ENCODE results near the gene HOXA4.

HOXA4 gene

GRCh38 chr7:27150568-27151340 is 20.2 kb upstream of the HOXA4 start:
- peak; percentile 86 for DNase-seq (ENCODE audit: insufficient read length, low spot score)
- TF ChIP-seq, protein P1, sequence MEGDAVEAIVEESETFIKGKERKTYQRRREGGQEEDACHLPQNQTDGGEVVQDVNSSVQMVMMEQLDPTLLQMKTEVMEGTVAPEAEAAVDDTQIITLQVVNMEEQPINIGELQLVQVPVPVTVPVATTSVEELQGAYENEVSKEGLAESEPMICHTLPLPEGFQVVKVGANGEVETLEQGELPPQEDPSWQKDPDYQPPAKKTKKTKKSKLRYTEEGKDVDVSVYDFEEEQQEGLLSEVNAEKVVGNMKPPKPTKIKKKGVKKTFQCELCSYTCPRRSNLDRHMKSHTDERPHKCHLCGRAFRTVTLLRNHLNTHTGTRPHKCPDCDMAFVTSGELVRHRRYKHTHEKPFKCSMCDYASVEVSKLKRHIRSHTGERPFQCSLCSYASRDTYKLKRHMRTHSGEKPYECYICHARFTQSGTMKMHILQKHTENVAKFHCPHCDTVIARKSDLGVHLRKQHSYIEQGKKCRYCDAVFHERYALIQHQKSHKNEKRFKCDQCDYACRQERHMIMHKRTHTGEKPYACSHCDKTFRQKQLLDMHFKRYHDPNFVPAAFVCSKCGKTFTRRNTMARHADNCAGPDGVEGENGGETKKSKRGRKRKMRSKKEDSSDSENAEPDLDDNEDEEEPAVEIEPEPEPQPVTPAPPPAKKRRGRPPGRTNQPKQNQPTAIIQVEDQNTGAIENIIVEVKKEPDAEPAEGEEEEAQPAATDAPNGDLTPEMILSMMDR (IDR thresholded peaks at IDR 0.05; ENCODE audit: insufficient read depth, missing control alignments): peak; percentile 73
- no peak for FAIRE-seq

GRCh38 chr7:27149842-27150567 is 19.4 kb upstream of the HOXA4 start:
- FAIRE-seq: no peak
- DNase-seq (ENCODE audit: insufficient read length, low spot score): no peak
- TF ChIP-seq, protein P1 (IDR thresholded peaks at IDR 0.05; ENCODE audit: insufficient read depth, missing control alignments): no peak

GRCh38 chr7:27148756-27149641 is 18.4 kb upstream of the HOXA4 start:
- FAIRE-seq (no peak), DNase-seq (ENCODE audit: insufficient read length, low spot score) (no peak)
- TF ChIP-seq, protein P1 (IDR thresholded peaks at IDR 0.05; ENCODE audit: insufficient read depth, missing control alignments): no peak

GRCh38 chr7:27148031-27148755 is 17.6 kb upstream of the HOXA4 start:
- no peak for DNase-seq (ENCODE audit: insufficient read length, low spot score)
- no peak for FAIRE-seq
- TF ChIP-seq, protein P1 (IDR thresholded peaks at IDR 0.05; ENCODE audit: insufficient read depth, missing control alignments): no peak

GRCh38 chr7:27147199-27148030 is 16.9 kb upstream of the HOXA4 start, which contains the start of gene HOXA6:
Gene HOXA6 (minus strand): TSS chr7:27147774. CDS start chr7:27147749, 25 bp downstream.
- FAIRE-seq: no peak
- TF ChIP-seq, protein P1 (IDR thresholded peaks at IDR 0.05; ENCODE audit: insufficient read depth, missing control alignments): no peak
- DNase-seq (ENCODE audit: insufficient read length, low spot score): no peak

Data from D721Med (cell line).